ENCODE data around the gene NT5C1B.

- TF ChIP-seq TOX (CRISPR knock-in tag; IDR thresholded peaks at IDR 0.05; ENCODE audit: borderline replicate concordance): no peak
- no peak for TF ChIP-seq RARB (CRISPR knock-in tag; IDR thresholded peaks at IDR 0.05)
- no peak for TF ChIP-seq GLIS3 (CRISPR knock-in tag; IDR thresholded peaks at IDR 0.05)
Measured at GRCh38 chr2:18545384-18545783, 44.0 kb downstream of the NT5C1B start.

All from SK-N-SH treated with all-trans-retinoic acid at 6 μM for 48 hours (cell line).